ENCODE data around the gene AFP.

AFP gene

GRCh38 chr4:73411731-73412414, 24.1 kb upstream of the AFP start:
- DNase-seq (ENCODE audit: extremely low spot score, insufficient read length, low read depth) (no peak), FAIRE-seq (no peak)

DNA sequence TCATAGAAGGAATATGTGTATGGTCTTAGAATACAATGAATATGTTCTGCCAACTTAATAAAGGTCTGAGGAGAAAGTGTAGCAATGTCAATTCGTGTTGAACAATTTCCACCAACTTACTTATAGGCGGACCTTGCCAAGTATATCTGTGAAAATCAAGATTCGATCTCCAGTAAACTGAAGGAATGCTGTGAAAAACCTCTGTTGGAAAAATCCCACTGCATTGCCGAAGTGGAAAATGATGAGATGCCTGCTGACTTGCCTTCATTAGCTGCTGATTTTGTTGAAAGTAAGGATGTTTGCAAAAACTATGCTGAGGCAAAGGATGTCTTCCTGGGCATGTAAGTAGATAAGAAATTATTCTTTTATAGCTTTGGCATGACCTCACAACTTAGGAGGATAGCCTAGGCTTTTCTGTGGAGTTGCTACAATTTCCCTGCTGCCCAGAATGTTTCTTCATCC, 22.7 kb upstream of the AFP start:
- FAIRE-seq, result no peak

DNA sequence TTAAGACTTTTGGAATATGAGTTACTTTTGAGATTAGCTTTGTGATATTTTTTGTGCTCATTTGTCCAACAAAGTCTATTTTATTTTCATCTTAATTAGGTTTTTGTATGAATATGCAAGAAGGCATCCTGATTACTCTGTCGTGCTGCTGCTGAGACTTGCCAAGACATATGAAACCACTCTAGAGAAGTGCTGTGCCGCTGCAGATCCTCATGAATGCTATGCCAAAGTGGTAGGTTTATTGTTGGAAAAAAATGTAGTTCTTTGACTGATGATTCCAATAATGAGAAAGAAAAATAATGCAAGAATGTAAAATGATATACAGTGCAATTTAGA, 21.1 kb upstream of the AFP start:
- DNase-seq (ENCODE audit: extremely low spot score, insufficient read length, low read depth) (no peak), FAIRE-seq (no peak)

More for the DNA sequence above, 22.7 kb upstream of the AFP start:
- no peak for DNase-seq (ENCODE audit: extremely low spot score, insufficient read length, low read depth)

DNA sequence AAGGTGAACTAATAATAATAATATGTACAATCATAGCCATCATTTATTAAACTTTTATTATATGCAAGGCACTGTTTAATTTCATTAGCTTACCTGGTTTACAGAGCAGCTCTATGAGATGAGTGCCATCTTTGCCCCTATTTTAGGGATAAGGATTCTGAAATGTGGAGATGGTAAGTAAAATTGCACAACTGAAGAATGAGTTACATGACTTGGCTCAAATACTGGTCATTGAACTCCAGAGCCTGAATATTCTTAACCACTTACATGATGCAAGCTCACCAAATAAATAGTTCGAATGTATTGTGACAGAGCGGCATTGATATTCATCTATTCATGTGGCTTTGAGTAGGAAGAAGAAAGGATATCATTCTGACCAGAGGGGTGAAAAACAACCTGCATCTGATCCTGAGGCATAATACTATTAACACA, 20.2 kb upstream of the AFP start:
- no peak for DNase-seq (ENCODE audit: extremely low spot score, insufficient read length, low read depth)
- no peak for FAIRE-seq

GRCh38 chr4:73416423-73417087, 19.5 kb upstream of the AFP start:
- no peak for DNase-seq (ENCODE audit: extremely low spot score, insufficient read length, low read depth)
- FAIRE-seq, result no peak

GRCh38 chr4:73417342-73417741, 18.7 kb upstream of the AFP start:
- DNase-seq (ENCODE audit: extremely low spot score, insufficient read length, low read depth) (no peak), FAIRE-seq (no peak)

- FAIRE-seq (no peak), DNase-seq (ENCODE audit: extremely low spot score, insufficient read length, low read depth) (no peak)
Measured at GRCh38 chr4:73417973-73418372, 18.0 kb upstream of the AFP start.

DNA sequence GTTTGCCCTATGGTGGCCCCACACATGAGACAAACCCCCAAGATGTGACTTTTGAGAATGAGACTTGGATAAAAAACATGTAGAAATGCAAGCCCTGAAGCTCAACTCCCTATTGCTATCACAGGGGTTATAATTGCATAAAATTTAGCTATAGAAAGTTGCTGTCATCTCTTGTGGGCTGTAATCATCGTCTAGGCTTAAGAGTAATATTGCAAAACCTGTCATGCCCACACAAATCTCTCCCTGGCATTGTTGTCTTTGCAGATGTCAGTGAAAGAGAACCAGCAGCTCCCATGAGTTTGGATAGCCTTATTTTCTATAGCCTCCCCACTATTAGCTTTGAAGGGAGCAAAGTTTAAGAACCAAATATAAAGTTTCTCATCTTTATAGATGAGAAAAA, 17.3 kb upstream of the AFP start:
- DNase-seq (ENCODE audit: extremely low spot score, insufficient read length, low read depth) (no peak), FAIRE-seq (no peak)

DNA sequence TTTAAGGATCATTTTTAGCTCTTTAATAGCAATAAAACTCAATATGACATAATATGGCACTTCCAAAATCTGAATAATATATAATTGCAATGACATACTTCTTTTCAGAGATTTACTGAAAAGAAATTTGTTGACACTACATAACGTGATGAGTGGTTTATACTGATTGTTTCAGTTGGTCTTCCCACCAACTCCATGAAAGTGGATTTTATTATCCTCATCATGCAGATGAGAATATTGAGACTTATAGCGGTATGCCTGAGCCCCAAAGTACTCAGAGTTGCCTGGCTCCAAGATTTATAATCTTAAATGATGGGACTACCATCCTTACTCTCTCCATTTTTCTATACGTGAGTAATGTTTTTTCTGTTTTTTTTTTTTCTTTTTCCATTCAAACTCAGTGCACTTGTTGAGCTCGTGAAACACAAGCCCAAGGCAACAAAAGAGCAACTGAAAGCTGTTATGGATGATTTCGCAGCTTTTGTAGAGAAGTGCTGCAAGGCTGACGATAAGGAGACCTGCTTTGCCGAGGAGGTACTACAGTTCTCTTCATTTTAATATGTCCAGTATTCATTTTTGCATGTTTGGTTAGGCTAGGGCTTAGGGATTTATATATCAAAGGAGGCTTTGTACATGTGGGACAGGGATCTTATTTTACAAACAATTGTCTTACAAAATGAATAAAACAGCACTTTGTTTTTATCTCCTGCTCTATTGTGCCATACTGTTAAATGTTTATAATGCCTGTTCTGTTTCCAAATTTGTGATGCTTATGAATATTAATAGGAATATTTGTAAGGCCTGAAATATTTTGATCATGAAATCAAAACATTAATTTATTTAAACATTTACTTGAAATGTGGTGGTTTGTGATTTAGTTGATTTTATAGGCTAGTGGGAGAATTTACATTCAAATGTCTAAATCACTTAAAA, 16.6 kb upstream of the AFP start:
- no peak for FAIRE-seq

DNA sequence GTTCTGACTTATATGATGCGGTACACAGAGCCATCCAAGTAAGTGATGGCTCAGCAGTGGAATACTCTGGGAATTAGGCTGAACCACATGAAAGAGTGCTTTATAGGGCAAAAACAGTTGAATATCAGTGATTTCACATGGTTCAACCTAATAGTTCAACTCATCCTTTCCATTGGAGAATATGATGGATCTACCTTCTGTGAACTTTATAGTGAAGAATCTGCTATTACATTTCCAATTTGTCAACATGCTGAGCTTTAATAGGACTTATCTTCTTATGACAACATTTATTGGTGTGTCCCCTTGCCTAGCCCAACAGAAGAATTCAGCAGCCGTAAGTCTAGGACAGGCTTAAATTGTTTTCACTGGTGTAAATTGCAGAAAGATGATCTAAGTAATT, 15.4 kb upstream of the AFP start:
- FAIRE-seq (no peak), DNase-seq (ENCODE audit: extremely low spot score, insufficient read length, low read depth) (no peak)

More for the DNA sequence above, 16.6 kb upstream of the AFP start:
- DNase-seq (ENCODE audit: extremely low spot score, insufficient read length, low read depth), result no peak

DNA sequence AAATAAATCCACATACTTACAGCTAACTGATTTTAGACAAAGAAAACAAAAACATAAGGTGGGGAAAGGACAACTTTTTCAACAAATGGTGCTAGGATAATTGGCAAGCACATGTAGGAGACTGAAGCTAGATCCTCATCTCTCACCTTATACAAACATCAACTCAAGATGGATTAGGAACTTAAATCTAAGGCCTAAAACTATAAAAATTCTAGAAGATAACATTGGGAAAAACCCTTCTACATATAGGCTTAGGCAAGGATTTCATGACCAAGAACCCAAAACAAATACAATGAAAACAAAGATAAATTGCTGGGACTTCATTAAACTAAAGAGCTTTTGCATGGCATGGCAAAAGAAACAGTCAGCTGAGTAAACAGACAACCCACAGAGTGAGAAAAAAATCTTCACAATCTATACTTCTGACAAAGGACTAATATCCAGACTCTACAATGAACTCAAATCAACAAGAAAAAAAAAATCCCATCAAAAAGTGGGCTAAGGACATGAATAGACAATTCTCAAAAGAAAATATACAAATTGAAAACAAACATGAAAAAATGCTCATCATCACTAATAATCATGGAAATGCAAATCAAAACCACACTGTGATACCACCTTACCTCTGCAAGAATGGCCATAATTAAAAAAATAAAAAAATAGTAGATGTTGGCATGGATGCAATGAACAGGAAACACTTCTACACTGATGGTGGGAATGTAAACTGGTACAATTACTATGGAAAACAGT, 14.1 kb upstream of the AFP start:
- DNase-seq (ENCODE audit: extremely low spot score, insufficient read length, low read depth) (no peak), FAIRE-seq (no peak)

DNA sequence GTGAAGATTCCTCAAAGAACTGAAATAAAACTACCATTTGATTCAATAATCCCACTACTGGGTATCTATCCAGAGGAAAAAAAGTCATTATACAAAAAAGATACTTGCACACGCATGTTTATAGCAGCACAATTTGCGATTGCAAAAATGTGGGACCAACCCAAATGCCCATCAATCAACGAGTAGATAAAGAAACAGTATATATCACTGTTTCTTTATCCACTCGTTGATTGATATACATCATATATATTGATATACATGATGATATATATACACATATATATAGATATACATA, 13.6 kb upstream of the AFP start:
- no peak for FAIRE-seq
- DNase-seq (ENCODE audit: extremely low spot score, insufficient read length, low read depth), result no peak

DNA sequence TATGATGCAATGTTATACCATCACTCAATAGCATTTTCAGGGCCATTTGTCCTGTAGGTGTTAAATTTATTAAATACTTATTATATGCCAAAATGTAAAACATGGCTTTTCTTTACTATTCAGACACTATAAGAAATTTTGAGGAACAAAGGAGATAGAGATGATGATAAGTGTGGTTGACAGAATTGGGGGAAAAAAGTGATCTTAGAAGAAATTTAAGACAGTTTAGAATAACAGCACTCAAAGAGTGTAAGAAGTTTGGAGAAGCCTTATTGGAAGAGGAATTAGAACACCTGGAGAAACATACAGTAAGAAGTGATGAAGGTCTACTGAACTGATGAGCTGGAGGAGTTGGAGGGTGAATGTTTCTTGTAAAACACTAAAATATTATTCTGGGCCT, 12.8 kb upstream of the AFP start:
- DNase-seq (ENCODE audit: extremely low spot score, insufficient read length, low read depth), result no peak
- FAIRE-seq, result no peak

- FAIRE-seq (no peak), DNase-seq (ENCODE audit: extremely low spot score, insufficient read length, low read depth) (no peak)
Measured at GRCh38 chr4:73426666-73427065, 9.4 kb upstream of the AFP start.

- DNase-seq (ENCODE audit: extremely low spot score, insufficient read length, low read depth), result no peak
- FAIRE-seq, result no peak
Measured at GRCh38 chr4:73429118-73429517, 6.9 kb upstream of the AFP start.

GRCh38 chr4:73429826-73430587, 6.0 kb upstream of the AFP start:
- DNase-seq (ENCODE audit: extremely low spot score, insufficient read length, low read depth), result no peak
- no peak for FAIRE-seq

DNA sequence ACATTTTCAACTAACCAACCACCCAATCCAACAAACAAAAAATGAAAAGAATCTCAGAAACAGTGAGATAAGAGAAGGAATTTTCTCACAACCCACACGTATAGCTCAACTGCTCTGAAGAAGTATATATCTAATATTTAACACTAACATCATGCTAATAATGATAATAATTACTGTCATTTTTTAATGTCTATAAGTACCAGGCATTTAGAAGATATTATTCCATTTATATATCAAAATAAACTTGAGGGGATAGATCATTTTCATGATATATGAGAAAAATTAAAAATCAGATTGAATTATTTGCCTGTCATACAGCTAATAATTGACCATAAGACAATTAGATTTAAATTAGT, 4.2 kb upstream of the AFP start:
- FAIRE-seq (no peak), DNase-seq (ENCODE audit: extremely low spot score, insufficient read length, low read depth) (no peak)

DNA sequence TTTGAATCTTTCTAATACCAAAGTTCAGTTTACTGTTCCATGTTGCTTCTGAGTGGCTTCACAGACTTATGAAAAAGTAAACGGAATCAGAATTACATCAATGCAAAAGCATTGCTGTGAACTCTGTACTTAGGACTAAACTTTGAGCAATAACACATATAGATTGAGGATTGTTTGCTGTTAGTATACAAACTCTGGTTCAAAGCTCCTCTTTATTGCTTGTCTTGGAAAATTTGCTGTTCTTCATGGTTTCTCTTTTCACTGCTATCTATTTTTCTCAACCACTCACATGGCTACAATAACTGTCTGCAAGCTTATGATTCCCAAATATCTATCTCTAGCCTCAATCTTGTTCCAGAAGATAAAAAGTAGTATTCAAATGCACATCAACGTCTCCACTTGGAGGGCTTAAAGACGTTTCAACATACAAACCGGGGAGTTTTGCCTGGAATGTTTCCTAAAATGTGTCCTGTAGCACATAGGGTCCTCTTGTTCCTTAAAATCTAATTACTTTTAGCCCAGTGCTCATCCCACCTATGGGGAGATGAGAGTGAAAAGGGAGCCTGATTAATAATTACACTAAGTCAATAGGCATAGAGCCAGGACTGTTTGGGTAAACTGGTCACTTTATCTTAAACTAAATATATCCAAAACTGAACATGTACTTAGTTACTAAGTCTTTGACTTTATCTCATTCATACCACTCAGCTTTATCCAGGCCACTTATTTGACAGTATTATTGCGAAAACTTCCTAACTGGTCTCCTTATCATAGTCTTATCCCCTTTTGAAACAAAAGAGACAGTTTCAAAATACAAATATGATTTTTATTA, 3.6 kb upstream of the AFP start:
- no peak for FAIRE-seq
- DNase-seq (ENCODE audit: extremely low spot score, insufficient read length, low read depth), result no peak

- DNase-seq (ENCODE audit: extremely low spot score, insufficient read length, low read depth) (no peak), FAIRE-seq (no peak)
Measured at GRCh38 chr4:73433140-73433539, 2.9 kb upstream of the AFP start.
